Liver (tissue), 9 donors: Measurements from ENCODE around the gene LAMA5. TPM values are rescaled to one million over a fixed set of nuclear protein-coding genes. Genes with fewer than 3 reads are reported as not detected.

Experiments
- DNase-seq: peaks from one replicate; pipeline ENCODE4 v3.0.0-alpha.2; 2017; ENCODE audit warnings: low spot score
- H3K27ac ChIP-seq, 2 donors: one replicate each; pipeline ENCODE4 v1.7.0; 2013; ENCODE audit warnings: inconsistent platforms in 2 of 2, low read length in 2 of 2, control low read depth in 1 of 2, low read depth in 1 of 2, mild to moderate bottlenecking in 1 of 2
- H3K27me3 ChIP-seq, 4 donors: one replicate each; pipeline versions ENCODE4 v1.6.1 to v1.7.0; 2013; ENCODE audit warnings: low read length in 3 of 4, inconsistent platforms in 1 of 4, mild to moderate bottlenecking in 1 of 4, moderate library complexity in 1 of 4; ENCODE audit not compliant: control insufficient read depth in 4 of 4, insufficient read depth in 4 of 4
- H3K36me3 ChIP-seq, 4 donors: one replicate each; pipeline versions ENCODE4 v1.6.1 to v1.7.0; 2013; ENCODE audit warnings: low read length in 3 of 4, mild to moderate bottlenecking in 3 of 4, low read depth in 1 of 4, moderate library complexity in 1 of 4; ENCODE audit not compliant: control insufficient read depth in 4 of 4, insufficient read depth in 3 of 4
- H3K4me1 ChIP-seq, 4 donors: one replicate each; pipeline versions ENCODE4 v1.6.1 to v1.7.0; 2013; ENCODE audit warnings: low read length in 3 of 4, mild to moderate bottlenecking in 3 of 4, moderate library complexity in 1 of 4; ENCODE audit not compliant: control insufficient read depth in 4 of 4, insufficient read depth in 4 of 4
- H3K4me3 ChIP-seq, 3 donors: one replicate each; pipeline versions ENCODE4 v1.6.1 to v1.7.0; 2013; ENCODE audit warnings: low read length in 3 of 3, control low read depth in 1 of 3, low read depth in 1 of 3, mild to moderate bottlenecking in 1 of 3
- H3K9ac ChIP-seq, 2 donors: one replicate each; pipeline ENCODE4 v1.7.0; 2013; ENCODE audit warnings: low read length in 2 of 2, mild to moderate bottlenecking in 2 of 2, moderate library complexity in 2 of 2, control low read depth in 1 of 2, low read depth in 1 of 2
- H3K9me3 ChIP-seq, 4 donors: one replicate each; pipeline versions ENCODE4 v1.6.1 to v1.7.0; 2013; ENCODE audit warnings: low read length in 3 of 4; ENCODE audit not compliant: control insufficient read depth in 4 of 4
- EGR1 ChIP-seq, 2 donors: IDR thresholded peaks; 2 replicates each; pipeline ENCODE4 v1.6.1; 2016 to 2018; ENCODE audit warnings: antibody characterized with exemption in 2 of 2, low read depth in 2 of 2
- FOXA1 ChIP-seq: IDR thresholded peaks from 2 replicates; pipeline ENCODE4 v1.6.1; 2016; ENCODE audit warnings: antibody characterized with exemption
- FOXA2 ChIP-seq: IDR thresholded peaks from 2 replicates; pipeline ENCODE4 v1.6.1; 2016; ENCODE audit warnings: antibody characterized with exemption
- GABPA ChIP-seq, 2 donors: IDR thresholded peaks in 1 of 2; conservative IDR thresholded peaks in 1 of 2; 2 replicates each; pipeline ENCODE4 v1.6.1; 2016; ENCODE audit warnings: antibody characterized with exemption in 2 of 2, mild to moderate bottlenecking in 1 of 2, moderate library complexity in 1 of 2
- HNF4A ChIP-seq, 2 donors: conservative IDR thresholded peaks; 2 replicates each; pipeline ENCODE4 v1.6.1; 2016; ENCODE audit warnings: antibody characterized with exemption in 2 of 2, mild to moderate bottlenecking in 2 of 2
- HNF4G ChIP-seq: IDR thresholded peaks from 2 replicates; pipeline ENCODE4 v1.6.1; 2016; ENCODE audit warnings: antibody characterized with exemption
- JUND ChIP-seq, 2 donors: IDR thresholded peaks; 2 replicates each; pipeline ENCODE4 v1.6.1; 2016; ENCODE audit warnings: antibody characterized with exemption in 2 of 2
- NR2F2 ChIP-seq: IDR thresholded peaks from 2 replicates; pipeline ENCODE4 v1.6.1; 2016; ENCODE audit warnings: antibody characterized with exemption
- RAD21 ChIP-seq, 2 donors: IDR thresholded peaks; 2 replicates each; pipeline ENCODE4 v1.6.1; 2016; ENCODE audit warnings: antibody characterized with exemption in 2 of 2, mild to moderate bottlenecking in 2 of 2
- RXRA ChIP-seq, 2 donors: IDR thresholded peaks; 2 replicates each; pipeline ENCODE4 v1.6.1; 2017 to 2018; ENCODE audit warnings: antibody characterized with exemption in 2 of 2, mild to moderate bottlenecking in 1 of 2
- SP1 ChIP-seq: IDR thresholded peaks from 2 replicates; pipeline ENCODE4 v1.6.1; 2018; ENCODE audit warnings: antibody characterized with exemption, mild to moderate bottlenecking
- TAF1 ChIP-seq: conservative IDR thresholded peaks from 2 replicates; pipeline ENCODE4 v1.6.1; 2016; ENCODE audit warnings: antibody characterized with exemption, mild to moderate bottlenecking
- YY1 ChIP-seq: IDR thresholded peaks from 2 replicates; pipeline ENCODE4 v1.6.1; 2016; ENCODE audit warnings: antibody characterized with exemption, mild to moderate bottlenecking
- WGBS: extraction: QIAGEN DNeasy Blood & Tissue Kit; methylation state at CpG from one replicate; pipeline ENCODE4 v1.1.7; 2013; 5-methylcytosine and 5-hydroxymethylcytosine counted together
- polyA plus RNA-seq, 2 donors: library from polyadenylated mRNA; stranded (reverse) in 1 of 2; unstranded in 1 of 2; fragments of 200-250 nt in 1 of 2; fragments of >200 nt in 1 of 2; fragmentation: Nextera tagmentation in 1 of 2; extraction: Ambion mirVana in 1 of 2; gene quantifications; one replicate each; pipeline versions ENCODE4 v1.2.1 to v1.2.3, GENCODE V29; 2013 to 2015
- total RNA-seq, 2 donors: library from RNA; depleted of rRNA; stranded (reverse); fragments of >200 nt; gene quantifications; one replicate each; pipeline ENCODE4 v1.2.3, GENCODE V29; 2014
- TF ChIP-seq, protein P1 (sequence below): IDR thresholded peaks from 2 replicates; pipeline ENCODE4 v1.6.1; 2016; ENCODE audit warnings: antibody characterized with exemption, mild to moderate bottlenecking
- TF ChIP-seq, protein P2 (sequence below): IDR thresholded peaks from 2 replicates; pipeline ENCODE4 v1.6.1; 2016; ENCODE audit warnings: antibody characterized with exemption
- TF ChIP-seq, protein P3 (sequence below): IDR thresholded peaks from 2 replicates; pipeline ENCODE4 v1.6.1; 2016; ENCODE audit warnings: antibody characterized with exemption
- TF ChIP-seq, protein P4 (sequence below): IDR thresholded peaks from 2 replicates; pipeline ENCODE4 v1.6.1; 2016; ENCODE audit warnings: antibody characterized with exemption
- donor health status: healthy.
- donor health status: healthy.
- donor health status: healthy.
- donor health status: healthy.
- donor health status: healthy.

Gene LAMA5
- total and polyA plus RNA-seq, 4 donors = 3.6 to 40.2 (median 13.7) TPM

DNA sequence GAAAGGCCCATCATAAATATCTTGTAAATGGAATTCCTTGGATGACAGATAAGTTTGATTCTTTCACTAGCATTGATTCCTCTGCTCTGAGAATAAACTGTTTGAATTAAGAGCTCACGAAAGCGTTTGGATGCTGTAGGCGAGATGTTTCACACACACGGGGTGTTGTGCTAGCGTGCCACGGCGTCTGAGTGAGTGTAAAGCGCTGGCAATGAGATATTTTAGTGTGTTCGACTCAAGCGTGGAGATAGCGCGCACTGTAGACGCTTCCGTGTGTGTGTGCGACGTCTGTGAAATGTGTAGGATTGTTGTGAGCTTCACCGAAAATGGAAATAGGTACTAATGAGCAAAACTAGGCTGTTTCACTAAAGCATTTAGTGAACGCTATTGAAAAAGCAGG is 93.7 kb downstream of the LAMA5 start:
- H3K27ac ChIP-seq = no peak overlapping the region
- H3K36me3 ChIP-seq = peaks cover 10 to 39% (median 22%) of the 10 kb centered on the region in 4 donors
- DNase-seq = no peak
- TF ChIP-seq YY1 = no peak
- no peak for TF ChIP-seq RXRA (IDR thresholded peaks at IDR 0.05)
- TF ChIP-seq, protein P1, sequence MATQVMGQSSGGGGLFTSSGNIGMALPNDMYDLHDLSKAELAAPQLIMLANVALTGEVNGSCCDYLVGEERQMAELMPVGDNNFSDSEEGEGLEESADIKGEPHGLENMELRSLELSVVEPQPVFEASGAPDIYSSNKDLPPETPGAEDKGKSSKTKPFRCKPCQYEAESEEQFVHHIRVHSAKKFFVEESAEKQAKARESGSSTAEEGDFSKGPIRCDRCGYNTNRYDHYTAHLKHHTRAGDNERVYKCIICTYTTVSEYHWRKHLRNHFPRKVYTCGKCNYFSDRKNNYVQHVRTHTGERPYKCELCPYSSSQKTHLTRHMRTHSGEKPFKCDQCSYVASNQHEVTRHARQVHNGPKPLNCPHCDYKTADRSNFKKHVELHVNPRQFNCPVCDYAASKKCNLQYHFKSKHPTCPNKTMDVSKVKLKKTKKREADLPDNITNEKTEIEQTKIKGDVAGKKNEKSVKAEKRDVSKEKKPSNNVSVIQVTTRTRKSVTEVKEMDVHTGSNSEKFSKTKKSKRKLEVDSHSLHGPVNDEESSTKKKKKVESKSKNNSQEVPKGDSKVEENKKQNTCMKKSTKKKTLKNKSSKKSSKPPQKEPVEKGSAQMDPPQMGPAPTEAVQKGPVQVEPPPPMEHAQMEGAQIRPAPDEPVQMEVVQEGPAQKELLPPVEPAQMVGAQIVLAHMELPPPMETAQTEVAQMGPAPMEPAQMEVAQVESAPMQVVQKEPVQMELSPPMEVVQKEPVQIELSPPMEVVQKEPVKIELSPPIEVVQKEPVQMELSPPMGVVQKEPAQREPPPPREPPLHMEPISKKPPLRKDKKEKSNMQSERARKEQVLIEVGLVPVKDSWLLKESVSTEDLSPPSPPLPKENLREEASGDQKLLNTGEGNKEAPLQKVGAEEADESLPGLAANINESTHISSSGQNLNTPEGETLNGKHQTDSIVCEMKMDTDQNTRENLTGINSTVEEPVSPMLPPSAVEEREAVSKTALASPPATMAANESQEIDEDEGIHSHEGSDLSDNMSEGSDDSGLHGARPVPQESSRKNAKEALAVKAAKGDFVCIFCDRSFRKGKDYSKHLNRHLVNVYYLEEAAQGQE = no peak
- TF ChIP-seq FOXA2 = no peak
- TF ChIP-seq FOXA1 = no peak
- TF ChIP-seq RAD21 (IDR thresholded peaks at IDR 0.05) = no peak
- no peak for TF ChIP-seq TAF1
- no peak for TF ChIP-seq JUND (IDR thresholded peaks at IDR 0.05)
- TF ChIP-seq EGR1 (IDR thresholded peaks at IDR 0.05; ENCODE audit: low read depth in 2 of 2) = no peak
- TF ChIP-seq, protein P2, sequence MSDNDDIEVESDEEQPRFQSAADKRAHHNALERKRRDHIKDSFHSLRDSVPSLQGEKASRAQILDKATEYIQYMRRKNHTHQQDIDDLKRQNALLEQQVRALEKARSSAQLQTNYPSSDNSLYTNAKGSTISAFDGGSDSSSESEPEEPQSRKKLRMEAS = no peak
- TF ChIP-seq, protein P3, sequence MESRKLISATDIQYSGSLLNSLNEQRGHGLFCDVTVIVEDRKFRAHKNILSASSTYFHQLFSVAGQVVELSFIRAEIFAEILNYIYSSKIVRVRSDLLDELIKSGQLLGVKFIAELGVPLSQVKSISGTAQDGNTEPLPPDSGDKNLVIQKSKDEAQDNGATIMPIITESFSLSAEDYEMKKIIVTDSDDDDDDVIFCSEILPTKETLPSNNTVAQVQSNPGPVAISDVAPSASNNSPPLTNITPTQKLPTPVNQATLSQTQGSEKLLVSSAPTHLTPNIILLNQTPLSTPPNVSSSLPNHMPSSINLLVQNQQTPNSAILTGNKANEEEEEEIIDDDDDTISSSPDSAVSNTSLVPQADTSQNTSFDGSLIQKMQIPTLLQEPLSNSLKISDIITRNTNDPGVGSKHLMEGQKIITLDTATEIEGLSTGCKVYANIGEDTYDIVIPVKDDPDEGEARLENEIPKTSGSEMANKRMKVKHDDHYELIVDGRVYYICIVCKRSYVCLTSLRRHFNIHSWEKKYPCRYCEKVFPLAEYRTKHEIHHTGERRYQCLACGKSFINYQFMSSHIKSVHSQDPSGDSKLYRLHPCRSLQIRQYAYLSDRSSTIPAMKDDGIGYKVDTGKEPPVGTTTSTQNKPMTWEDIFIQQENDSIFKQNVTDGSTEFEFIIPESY = no peak
- TF ChIP-seq HNF4A (conservative IDR thresholded peaks at IDR 0.05) = no peak
- no peak for TF ChIP-seq NR2F2
- no peak for TF ChIP-seq HNF4G
- TF ChIP-seq SP1 = no peak
- TF ChIP-seq, protein P4, sequence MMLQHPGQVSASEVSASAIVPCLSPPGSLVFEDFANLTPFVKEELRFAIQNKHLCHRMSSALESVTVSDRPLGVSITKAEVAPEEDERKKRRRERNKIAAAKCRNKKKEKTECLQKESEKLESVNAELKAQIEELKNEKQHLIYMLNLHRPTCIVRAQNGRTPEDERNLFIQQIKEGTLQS = no peak
- WGBS = 98% methylated on average over 18 of the region's 18 CpGs
- H3K4me3 ChIP-seq = no peak overlapping the region
- H3K27me3 ChIP-seq = no peaks in the 10 kb centered on the region
- H3K9me3 ChIP-seq = no peaks in the 10 kb centered on the region
- no peak overlapping the region for H3K9ac ChIP-seq
- no peaks in the 10 kb centered on the region for H3K4me1 ChIP-seq

DNA sequence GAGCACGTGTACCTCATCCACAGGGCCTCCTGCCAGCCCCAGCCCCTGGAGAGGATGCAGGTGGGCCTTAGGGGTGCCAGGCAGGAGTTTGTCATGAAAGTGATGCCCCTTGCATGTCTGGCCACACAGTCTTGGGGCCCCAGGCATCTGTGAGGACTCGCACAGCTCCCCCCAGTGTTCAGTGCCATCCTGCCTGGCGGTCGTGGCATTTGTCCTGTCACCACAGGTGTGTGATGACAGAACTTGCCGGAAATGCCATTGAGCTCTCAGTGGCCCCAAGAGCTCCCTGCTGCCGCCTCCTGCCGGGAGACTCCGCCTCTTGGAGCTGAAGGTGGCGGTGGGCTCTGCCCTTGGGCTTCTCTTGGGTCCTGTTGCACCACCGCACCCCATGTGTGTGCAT is 94.9 kb downstream of the LAMA5 start:
- Histone ChIP-seq H3K4me1 (peaks cover 0 to under 1% (median 0%) of the 10 kb centered on the region in 4 donors), H3K9me3 (no peaks in the 10 kb centered on the region), H3K27ac (no peak overlapping the region), H3K27me3 (no peaks in the 10 kb centered on the region), H3K36me3 (peaks cover 10 to 37% (median 21%) of the 10 kb centered on the region in 4 donors), H3K9ac (no peak overlapping the region), H3K4me3 (no peak overlapping the region)
- 92% methylated on average over 10 of the region's 10 CpGs for WGBS
- TF ChIP-seq FOXA2 (no peak), SP1 (no peak), YY1 (no peak), FOXA1 (no peak), JUND (IDR thresholded peaks at IDR 0.05) (no peak), RAD21 (IDR thresholded peaks at IDR 0.05) (no peak), EGR1 (IDR thresholded peaks at IDR 0.05; ENCODE audit: low read depth in 2 of 2) (no peak), HNF4G (no peak), GABPA (IDR thresholded peaks at IDR 0.05 in 1 of 2, conservative IDR thresholded peaks at IDR 0.05 in 1 of 2) (no peak)
- TF ChIP-seq, protein P2 = no peak
- TF ChIP-seq, protein P3 = no peak
- TF ChIP-seq, protein P4 = no peak
- no peak for DNase-seq
